Stimulated activated CD4-positive, alpha-beta T cell treated with anti-CD3 and anti-CD28 coated beads, Interleukin-2, amount 100 ng/mL, for 48 hours (primary cell): ENCODE measurements around the gene ATP6V0C.

Experiments used
- DNase-seq, 2 donors: peaks; one replicate each; pipeline ENCODE4 v3.0.0-alpha.2; 2020

ATP6V0C gene

DNA sequence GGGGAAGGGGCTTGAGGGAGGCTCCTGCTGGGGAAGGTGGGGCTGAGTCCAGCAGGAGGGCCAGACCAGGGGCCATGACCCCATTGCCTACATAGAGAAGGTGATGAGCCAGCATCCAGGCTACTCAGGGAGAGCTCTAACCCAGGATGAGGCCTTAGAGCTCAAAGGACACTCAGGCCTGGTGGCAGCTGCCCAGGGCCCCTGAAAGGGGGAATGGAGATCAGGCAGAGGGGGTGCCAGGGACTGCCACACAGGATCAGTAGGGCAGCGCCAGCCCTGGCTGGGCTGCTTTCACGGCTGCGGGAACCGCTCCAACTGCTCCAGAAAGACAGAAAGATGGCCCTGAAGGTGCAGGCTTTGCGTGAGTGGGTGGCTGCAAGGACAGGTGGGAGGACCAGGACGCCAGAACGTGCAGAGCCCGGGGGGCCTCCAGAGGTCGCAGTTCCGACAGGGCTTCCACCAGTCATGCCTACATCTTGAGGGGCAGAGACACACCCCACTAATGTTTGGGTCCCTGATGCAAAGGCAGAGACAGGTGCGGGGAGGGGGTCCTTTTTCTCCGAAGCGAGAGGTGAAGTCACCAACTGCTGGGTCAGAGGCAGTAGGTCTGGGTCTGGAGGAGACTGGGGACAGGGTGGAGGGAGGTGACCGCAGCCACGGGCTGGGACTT is 882 bp upstream of the ATP6V0C start:
- no peak for DNase-seq

DNA sequence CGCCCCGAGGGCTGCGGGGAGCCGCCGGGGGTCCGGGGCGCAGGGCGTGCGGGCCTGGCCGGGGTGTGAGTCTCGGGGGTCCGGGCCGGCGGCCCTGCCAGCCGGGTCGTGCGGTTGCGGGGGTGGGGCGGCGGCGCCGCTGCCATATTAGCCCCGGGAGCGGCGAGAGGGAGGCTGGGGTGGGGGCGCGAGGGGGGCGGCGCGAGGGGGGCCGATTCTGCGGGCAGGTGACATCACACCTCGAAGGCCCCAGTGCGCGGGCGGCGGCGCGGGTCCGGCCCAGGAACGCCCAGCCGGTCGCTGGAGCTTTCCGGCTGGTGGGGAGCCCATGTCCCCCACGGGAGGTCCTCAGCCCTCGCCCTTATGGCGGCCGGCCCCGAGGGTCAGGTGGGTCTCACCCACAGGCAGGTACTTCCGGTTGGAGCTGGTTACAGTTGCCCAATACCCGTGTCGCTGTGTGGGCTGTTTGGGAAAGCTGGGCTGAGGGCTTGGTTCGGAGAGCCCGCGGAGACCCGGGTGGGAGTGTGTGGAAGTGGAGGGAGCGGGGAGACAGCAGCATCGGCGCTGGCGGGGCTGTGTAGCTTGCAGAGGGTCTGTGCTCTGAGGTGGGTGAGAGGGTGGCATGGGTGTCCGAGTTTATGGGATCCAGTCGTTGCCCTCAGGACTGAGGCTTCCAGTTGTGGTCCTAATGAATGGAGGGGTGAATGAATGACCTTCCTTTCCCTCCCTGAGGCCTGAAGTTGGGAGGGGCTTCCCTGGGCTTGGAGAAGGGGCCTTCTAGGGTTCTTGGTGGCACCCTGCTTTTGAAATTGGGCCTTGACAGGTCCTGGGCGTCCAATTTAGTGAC is 804 bp downstream of the ATP6V0C start:
- no peak for DNase-seq

DNA sequence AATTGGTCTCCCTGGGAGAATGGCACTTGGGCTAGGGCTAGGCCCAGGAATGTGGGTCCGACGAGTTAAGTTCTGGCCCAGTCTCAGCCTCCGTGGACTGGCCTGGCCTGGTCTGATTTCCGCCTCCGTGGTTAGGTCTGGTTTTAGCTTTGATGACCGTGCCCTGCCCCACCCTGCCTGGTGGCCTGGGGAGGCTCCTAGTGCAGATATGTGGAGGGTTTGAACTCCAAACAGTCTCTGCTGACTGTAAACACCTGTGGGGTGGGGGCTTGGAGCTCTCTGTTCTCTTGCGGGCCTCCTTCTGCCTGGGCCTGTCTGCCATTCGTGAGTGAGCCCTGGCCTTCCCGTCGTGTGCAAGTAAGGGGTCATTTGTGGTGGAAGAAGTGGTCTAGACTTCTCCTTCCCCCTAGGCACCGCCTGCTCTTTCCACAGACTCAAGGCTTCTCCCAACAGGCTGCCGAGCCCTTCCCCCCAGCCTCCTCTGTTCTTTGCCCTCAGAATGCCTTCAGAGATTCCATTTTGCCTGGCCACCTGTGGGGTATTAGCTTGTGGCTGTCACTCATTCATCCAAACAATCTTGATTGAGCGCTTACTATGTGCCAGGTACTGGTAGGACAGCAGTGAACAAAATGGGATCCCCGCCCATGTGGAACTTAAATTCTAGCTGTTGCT is 1.6 kb downstream of the ATP6V0C start:
- DNase-seq = no peak

DNA sequence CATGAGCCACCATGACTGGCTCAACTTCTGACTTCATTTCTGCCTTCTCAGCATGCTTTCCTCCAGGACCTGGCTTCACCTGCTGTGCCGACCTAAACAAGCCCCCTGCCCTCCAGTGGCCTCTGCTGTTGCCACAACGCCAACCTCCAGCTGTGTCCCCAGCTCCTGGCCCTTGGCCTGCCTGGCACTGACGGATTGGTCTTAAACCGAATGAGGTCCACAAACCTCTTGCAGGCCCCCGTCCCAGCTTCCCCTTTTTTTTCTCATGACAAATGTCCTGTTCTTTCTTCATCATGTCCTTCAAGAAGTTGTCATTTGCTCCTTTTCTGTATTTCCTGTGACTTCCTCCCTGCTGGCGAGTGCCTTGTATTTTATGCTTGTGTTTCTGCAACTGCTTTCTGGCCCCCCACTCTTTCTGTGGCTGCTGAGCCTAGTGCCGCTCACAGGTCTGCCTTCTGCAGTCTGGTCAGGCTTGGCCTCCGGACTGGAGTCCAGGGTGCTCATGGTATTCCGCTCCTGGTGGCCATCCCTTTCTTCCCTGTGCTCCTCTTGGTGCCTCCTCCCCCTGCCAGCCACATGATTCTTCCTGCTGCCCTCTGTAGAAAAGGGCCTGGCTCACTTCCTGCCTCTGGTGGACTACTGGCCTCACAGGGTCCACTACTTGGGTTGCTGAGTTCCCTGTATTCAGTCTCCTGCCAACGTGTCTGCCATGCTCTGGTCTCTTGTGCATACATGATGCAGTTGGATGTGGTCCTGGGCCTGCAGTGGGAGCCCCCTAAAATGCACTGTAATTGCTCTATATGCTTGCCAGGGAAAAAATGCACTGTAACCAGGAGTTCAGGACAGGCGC is 2.9 kb downstream of the ATP6V0C start:
- no peak for DNase-seq

DNA sequence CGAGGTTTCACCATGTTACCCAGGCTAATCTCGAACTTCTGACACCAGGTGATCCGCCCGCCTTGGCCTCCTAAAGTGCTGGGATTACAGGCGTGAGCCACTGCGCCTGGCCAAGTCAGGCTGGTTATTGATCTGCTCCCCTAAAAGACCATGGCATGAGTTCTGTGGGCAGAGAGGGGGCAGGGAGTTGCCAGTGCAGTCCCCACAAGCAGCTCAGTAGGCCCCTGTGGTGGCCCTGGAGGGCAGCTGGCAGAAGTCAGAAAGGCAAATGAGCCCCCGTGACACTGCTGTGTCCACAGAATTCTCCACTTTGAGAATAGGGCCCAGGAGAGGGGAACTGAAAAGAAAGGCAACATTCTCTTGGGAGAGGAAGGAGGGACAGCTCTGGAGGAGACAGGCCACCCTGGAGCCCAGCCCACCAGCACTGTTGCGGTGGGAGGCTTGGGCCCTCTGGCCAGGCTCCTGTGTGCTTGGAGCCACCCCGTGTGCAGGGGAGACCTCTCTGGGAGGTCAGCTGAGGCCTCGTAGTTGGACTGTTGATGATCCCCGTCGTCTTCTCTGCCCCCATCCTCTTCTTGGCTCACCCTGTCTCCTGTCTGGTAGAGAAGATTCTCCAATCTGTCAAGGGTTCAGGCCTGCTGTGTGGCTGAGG is 4.3 kb downstream of the ATP6V0C start:
- DNase-seq = no peak

DNA sequence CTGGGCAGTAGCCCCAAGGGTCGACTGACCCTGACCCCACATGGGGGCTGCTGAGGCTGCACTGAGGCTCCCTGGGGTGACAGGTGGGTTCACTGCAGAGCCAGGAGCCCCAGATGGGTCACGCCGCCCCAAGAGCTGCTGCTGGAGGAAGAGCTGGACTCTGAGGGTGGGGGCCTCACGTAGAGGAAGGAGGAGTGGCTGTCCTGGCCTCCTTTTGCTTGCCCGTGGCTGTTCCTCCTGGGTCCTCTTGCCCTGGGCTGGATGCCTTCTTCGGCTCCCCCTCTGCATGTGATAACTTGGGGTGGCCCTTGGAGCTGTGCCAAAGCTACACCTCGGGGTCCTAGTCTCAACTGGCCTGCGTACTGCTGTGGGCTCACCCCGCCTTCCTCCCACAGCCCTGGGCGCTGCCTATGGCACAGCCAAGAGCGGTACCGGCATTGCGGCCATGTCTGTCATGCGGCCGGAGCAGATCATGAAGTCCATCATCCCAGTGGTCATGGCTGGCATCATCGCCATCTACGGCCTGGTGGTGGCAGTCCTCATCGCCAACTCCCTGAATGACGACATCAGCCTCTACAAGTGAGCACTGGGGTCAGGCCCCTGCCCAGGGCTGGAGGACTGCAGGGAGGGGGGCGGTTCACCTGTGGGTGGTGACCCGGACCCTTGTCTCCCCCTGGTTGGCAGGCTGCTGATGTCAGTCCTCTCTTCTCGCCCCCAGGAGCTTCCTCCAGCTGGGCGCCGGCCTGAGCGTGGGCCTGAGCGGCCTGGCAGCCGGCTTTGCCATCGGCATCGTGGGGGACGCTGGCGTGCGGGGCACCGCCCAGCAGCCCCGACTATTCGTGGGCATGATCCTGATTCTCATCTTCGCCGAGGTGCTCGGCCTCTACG is 5.3 kb downstream of the ATP6V0C start:
- DNase-seq = no peak

DNA sequence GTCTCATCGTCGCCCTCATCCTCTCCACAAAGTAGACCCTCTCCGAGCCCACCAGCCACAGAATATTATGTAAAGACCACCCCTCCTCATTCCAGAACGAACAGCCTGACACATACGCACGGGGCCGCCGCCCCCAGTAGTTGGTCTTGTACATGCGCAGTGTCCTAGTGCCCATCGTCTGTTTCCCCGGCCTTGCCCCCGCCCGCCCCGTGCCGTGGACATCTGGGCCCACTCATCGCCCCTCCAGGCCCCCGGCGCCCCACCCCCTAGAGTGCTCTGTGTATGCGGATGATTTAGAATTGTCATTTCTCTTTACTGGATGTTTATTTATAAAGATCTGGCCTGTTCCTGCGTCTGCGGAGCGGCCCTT is 5.9 kb downstream of the ATP6V0C start:
- DNase-seq = no peak

DNA sequence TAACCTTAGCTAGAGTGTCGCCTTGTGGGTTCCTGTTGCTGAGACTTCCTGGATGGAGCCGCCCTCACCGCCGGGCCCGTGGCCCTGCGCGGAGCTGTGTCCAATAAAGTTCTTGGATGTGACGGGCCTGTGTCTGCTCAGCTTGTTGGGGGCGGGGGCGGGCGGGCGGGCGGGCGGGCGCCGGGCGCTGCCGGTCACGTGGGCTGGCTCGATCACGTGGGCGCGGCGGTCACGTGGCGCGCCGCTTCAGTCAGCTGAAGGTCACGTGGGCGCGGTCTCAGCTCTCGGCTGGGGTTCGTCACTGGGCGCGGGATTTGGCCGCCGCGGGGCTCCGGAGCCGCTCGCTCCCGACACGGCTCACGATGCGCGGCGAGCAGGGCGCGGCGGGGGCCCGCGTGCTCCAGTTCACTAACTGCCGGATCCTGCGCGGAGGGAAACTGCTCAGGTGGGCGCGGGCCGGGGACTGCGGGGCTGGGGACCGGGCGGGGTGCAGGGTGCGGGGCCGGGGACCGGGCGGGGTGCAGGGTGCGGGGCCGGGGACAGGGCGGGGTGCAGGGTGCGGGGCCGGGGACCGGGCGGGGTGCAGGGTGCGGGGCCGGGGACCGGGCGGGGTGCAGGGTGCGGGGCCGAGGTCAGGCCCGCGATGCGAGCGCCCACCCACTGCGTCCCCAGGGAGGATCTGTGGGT is 6.5 kb downstream of the ATP6V0C start, which contains the start of gene AMDHD2:
Gene AMDHD2, plus strand, starts transcription at position 275 of the 687 bp plus-strand sequence. Its CDS starts 88 bp downstream, at position 363.
- DNase-seq = peak; percentile 86 to 89

DNA sequence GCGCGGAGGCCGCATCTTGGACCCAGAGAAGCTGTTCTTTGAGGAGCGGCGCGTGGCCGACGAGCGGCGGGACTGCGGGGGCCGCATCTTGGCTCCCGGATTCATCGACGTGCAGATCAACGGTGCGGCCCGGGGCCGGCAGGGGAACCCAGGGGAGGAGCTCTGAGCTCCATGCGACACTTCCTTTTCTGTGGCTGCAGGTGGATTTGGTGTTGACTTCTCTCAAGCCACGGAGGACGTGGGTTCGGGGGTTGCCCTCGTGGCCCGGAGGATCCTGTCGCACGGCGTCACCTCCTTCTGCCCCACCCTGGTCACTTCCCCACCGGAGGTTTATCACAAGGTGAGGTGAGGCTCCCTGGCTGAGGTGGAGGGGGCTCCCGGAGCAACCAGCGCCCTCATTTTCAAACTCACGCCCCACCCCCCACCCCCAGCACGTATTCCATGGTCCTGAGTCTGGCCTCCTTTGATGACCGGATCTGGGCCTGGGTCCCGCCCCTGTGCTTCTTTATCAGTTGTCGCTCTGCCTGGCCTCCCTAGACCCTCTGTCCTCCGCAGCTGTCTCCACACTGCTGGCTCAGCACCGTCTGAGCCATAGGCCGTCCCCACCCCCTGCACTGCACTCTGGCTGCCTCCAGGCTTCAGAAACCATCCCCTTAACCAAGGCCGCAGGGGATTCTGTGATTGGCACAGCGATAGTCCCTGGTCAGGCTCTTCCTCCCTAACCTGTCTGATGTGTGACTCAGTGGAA is 7.2 kb downstream of the ATP6V0C start:
- peak in 1 of 2 donors; percentile 29 for DNase-seq

DNA sequence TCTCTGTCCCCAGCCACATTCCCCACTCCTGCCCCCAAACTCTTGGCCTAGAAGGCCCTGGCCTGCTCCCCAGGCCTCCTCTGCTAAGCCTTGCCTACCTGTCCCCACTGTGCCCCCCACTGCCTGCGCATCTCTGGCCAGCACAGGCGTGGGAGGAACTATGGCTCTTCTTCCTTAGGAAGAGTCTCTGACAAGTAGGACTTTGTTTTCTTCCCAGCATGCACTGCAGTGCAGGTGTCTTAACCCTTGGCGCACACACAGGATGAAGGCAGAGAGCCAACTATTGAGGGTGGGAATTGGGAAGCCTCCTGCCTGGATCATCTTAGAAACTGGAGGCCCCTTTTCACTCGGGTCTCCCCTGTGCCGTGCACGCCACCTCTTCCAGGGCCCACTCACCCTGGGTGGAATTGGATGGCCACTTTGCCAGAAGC is 10.1 kb downstream of the ATP6V0C start:
- DNase-seq = no peak

DNA sequence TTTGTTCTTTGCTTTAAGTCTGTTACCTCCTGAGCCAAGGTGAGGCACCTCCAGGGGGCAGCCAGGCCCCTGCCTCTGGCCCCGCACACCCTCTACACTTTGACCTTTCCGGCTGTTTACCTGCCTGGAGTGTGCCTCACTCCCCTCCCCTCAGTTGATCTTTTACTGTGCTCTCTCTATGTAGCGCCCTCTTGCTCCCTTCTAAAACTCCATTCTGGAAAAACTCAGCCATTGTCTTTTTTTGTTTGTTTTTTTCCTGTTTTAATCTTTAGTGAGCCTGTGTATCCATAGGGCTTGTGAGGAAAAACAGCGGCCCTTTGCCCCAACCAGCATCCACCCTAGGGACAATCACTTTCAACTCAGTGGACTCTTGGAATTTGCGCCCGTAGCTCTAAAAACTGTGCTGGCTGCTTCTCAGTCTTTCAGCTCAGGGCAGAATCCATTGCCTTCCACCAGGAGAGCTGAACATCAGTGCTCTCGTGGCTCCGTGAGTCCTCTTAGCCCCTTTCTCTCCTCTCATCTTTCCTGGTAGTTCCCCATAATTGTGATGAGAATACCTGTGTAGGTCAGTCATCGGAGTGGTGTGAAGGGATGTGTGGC is 10.7 kb downstream of the ATP6V0C start:
- no peak for DNase-seq

DNA sequence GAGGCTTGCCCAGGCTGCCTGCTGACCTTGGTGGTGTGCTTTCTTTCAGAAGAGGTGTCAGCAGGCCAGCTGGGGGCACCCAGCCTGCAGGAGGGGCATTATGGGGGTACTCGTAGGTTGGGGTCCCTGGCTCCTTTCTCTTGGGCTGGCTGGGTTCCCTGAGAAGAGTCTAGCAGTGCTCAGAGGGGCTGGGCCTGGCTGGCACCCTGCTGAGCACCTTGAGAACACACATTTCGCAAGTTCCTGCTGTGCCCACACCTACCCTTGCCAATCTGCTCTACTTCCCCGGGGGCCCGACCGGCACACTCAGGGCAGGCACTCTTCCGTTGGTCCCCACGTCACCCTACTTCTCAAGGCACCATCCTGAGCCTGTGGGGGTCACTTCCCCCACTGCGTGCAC is 12.4 kb downstream of the ATP6V0C start:
- no peak for DNase-seq

DNA sequence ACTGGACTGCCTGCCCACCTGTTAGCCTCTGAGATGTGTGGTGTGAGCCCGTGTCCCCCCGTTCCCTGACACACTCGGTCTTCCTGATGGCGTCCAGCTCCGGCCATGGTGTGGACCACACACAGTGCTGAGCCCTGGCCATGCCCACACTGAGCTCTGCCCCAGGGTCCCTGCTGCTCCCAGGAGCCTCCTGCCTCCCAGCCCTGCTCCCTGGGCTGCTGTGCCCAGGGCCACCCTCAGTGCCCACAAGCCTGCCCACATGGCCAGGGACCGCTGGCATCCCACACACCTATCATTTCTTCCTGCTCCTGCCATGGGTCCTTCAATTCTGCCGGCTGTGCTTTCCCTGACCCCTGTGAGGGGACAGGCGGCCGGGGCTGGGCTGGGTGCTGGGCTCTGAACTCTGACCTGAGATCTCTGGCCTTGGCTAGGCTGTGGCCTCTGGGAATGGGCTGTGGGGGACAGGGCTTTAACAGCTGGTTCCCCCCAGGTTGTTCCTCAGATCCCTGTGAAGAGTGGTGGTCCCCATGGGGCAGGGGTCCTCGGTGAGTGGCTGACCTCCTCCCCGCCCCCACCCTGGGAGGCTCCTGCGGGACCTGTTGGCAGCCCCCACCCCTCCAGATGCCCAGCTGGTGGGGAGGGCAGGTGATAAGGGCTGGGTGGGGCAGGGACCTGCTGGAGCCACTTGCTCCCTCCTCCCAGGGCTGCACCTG is 13.5 kb downstream of the ATP6V0C start:
- no peak for DNase-seq

DNA sequence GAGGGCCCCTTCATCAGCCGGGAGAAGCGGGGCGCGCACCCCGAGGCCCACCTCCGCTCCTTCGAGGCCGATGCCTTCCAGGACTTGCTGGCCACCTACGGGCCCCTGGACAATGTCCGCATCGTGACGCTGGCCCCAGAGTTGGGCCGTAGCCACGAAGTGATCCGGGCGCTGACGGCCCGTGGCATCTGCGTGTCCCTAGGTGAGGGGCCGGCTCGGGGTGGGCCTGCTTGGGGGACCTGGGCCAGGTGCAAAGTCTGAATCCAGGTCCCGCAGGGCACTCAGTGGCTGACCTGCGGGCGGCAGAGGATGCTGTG is 14.0 kb downstream of the ATP6V0C start:
- no peak for DNase-seq

DNA sequence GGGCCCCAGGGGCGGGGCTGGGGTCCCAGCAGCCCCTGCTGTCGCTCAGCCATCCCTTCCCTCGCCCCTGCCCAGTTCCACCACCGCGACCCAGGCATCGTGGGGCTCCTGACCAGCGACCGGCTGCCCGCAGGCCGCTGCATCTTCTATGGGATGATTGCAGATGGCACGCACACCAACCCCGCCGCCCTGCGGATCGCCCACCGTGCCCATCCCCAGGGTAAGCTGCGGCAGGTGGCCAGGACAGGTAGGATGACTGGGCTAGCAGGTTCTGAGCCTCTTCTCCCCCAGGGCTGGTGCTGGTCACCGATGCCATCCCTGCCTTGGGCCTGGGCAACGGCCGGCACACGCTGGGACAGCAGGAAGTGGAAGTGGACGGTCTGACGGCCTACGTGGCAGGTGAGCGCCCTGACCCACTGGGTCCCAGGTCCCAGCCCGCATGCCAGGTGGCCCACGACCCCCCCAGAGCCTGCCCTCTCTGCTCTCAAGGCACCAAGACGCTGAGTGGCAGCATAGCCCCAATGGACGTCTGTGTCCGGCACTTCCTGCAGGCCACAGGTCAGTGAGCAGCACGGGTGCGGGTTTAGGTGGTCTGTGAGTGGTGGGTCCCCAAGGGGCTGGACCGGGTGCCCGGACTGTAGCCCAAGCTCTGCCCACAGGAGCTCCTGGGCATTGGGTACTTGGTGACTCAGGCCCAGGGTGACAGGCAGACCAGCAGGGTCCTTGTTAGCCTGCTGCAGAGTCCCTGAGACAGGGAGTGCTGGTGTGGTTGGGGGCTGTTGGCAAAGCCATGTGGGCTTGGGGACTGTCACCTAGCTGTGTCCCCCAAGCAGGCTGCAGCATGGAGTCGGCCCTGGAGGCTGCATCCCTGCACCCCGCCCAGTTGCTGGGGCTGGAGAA is 14.7 kb downstream of the ATP6V0C start:
- no peak for DNase-seq

DNA sequence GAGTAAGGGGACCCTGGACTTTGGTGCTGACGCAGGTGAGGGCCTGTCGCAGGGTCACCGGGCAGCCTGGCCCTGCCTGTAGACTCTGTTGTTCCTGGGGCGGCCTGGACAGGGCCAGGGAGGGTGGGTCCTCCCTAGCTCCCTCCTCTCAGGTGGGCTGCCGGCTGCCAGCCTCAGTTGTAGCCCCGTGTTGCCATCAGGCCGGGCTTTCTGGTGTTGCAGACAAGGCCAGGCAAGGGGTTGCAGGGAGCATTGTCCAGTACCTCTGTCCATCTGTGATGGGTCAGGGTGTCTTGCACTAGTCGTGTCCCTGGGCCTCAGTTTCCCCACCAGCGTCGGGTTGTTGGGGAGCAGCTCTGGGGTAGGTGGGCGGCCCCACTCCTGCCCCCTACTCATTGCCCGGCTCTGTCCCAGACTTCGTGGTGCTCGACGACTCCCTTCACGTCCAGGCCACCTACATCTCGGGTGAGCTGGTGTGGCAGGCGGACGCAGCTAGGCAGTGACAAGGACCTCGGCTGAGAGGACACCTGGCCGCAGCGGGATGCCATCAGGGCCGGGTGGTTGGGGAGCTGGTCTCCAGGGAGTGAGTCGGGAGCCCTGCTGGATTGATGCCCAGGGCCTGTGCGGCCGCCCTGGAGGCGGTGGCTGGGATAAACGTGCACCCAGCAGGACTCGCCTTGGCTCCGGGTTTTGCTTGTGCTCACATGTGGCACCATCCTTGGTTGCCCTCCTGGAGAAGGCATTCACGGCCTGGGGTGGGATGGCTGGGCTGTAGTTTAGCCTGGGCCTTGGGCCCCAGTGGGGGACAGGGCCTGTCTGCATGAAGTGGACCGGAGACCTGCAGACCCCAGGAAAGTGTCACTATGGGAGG is 15.5 kb downstream of the ATP6V0C start:
- DNase-seq = no peak
